NCI-H446 (cell line): Measurements from ENCODE around the gene TUNAR.
"Not testable (repeated sequence)": the region's sequence is repeated elsewhere in the genome, so short reads cannot be mapped to it uniquely, and the experiment has no call there.

ENCODE experiments used
- DNase-seq, 2 experiments: peaks; one replicate each; lab custom pipeline; 2025; lab: John Stamatoyannopoulos, UW

Gene TUNAR

DNA sequence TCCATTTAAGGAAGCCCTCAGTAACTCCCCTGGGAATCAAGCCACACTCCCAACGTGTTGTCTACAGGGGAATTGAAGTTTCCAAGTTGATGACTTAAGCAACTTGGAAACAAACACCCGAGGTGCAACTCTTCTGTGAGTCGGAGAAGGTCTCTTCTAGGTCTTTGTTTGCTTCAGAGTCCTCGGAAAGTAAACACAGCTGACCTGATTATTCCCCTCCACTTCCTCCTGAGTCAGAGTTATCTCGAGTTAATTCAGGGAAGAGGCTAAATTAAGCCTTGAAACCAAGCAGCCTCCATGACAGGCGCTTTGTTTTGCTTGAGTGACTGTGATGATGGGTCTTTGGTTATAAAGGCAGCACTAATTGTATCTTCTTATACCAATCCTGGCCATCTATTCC, 41.8 kb downstream of the TUNAR start:
- no peak for DNase-seq

DNA sequence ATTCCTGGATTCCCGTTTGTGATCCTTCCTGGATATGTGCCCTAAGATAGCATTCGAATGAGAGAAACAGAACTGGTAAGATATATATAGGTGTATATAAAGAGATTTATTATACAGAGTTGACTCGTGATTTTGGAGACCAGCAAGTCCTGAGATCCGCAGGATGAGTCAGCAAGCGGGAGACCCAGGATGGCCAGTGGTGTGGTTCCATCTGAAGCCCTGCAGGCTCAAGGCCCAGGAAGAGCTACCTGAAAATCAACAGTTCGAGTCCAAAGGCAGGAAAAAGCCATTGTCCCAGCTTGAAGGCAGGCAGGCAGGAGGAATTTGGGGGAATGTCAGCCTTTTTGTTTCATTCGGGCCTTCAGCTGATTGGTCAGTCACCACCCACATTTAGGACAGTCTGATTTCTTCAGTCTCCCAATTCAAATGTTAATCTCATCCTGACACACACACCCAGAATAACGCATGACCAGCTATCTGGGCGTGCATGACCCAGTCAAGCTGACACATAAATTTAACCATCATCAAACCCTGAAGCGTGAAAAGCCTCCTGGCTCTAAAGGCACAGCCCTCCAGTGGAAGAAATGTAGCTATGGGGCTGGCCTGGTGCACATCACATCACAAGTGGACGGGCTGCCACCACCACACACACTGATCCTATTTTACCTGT, 44.3 kb downstream of the TUNAR start:
- DNase-seq, result no peak

GRCh38 chr14:95922080-95922479, 45.4 kb downstream of the TUNAR start:
- no peak for DNase-seq

GRCh38 chr14:95928751-95929150, 52.1 kb downstream of the TUNAR start:
- DNase-seq, result no peak

- DNase-seq, result no peak
Measured at GRCh38 chr14:95931384-95931783, 54.8 kb downstream of the TUNAR start.

DNA sequence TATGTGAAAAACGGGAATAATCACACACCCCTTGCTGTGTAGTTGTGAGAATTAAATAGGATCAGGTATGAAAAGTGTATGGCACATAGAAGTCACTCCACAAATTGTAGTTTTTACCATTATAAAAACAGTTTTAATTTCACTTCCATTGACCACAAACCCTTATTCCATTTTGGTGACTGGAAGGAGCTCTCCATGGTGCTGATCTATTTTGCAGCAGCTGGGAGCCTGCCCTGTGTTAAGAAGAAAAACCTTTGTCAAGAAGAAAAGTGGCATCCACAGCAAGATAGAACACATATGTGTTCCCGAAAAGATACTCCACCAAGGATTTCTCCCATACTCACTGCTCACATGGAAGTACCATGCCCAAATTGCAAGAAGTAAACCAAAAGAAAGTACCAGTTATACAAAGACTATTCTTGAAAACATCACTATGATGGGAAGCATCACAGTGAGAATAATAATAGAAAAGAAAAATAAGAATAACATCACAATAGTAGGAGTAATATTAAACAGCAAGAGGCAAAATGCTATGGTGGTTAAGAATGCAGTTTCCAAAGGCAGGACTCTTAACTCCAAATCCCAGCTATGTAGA, 58.7 kb downstream of the TUNAR start:
- no peak for DNase-seq

DNA sequence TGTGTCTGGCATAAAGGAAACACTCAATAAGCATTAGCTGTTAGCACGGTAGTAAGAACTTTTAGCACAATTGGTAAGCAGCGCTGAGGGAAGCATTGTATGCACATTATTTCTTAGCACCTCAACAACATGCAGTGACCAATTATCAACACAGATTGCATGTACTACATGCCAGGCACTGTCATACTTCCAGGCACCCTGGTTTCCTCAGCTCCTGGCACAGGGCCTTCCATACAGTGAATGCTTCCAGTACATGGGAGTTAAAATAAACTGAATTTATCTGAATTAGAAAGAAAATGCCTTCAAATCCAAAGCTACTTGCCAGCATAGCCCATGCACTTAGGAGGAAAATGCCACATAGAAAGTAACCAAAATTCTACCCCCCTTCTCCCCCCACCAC, 59.4 kb downstream of the TUNAR start:
- DNase-seq, result no peak

DNA sequence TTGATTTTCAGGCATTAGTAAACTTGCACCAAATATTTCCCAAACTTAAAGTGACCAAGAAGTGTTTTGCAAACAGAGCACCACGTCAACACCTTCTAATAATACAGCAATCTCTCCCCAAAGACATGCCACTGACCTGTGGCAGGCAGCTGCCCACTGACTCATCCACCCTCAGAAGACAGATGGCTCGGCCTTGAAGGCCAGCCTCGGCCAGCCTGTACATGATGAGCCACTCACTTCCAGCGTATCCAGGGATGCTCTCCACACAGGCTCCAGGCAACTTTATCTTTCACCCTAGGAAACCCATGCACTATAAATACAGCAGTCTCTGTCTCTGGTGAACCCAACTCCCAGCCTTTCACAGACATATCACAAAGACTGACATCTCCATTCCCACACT, 62.7 kb downstream of the TUNAR start:
- no peak for DNase-seq

DNA sequence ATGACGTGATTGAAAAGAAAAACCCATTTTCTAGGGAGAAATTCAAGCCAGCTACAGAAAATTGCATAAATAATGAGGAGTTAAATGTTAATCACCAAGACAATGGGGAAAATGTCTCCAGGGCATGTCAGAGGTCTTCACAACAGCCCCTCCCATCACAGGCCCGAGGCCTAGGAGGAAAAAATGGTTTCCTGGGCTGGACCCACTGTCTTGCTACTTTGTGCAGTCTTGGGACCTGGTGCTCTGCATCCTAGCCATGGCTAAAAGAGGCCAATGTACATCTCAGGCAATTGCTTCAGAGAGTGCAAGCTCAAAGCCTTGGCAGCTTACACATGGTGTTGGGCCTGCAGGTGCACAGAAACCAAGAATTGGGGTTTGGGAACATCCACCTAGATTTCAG, 65.3 kb downstream of the TUNAR start:
- no peak for DNase-seq

DNA sequence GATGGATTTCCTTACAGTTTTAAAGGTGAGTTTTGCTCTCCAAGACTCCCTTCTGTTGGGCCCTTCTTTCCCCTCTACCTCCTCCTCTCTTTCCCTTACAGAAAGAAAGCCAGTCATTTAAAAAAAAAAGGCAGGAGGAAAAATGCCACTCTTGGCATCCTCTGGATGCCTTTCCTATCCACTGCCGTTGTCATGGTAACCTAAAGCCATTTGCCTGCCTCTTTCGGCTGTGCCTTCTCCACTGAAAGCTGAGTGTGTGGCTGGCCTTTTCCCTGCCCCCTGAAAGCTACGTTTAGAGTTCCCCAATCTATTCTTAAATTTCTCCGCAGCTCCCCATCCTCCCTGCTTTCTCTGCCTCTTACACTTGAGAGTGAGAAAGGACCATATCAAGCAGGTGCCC, 67.1 kb downstream of the TUNAR start:
- peak in 1 of 2 experiments; percentile 6 for DNase-seq

DNA sequence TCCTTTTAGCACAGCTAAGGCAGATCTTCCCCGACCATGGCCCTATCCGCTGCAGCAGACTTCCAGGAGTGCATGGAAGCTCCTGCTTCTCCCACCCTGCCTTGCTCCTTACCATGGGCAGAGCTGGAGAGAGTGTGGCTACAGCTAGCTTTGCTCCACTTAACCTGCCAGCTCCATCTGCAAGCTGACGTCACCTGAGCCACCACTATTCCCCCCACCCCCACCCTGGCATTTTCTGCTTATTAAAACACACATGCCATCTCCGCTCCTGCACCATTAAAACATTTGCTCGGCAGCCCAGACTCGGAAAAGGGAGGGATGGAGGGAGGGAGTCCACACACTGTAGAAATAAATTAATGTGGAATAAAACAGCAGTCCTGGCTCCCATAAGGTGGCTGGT, 67.8 kb downstream of the TUNAR start:
- no peak for DNase-seq

GRCh38 chr14:95946867-95947266, 70.2 kb downstream of the TUNAR start:
- DNase-seq, result no peak

GRCh38 chr14:95948558-95948981, 71.9 kb downstream of the TUNAR start:
- DNase-seq, result no peak

GRCh38 chr14:95951359-95951758, 74.7 kb downstream of the TUNAR start:
- DNase-seq, result no peak

- DNase-seq, result no peak
Measured at GRCh38 chr14:95953111-95953724, 76.6 kb downstream of the TUNAR start.

DNA sequence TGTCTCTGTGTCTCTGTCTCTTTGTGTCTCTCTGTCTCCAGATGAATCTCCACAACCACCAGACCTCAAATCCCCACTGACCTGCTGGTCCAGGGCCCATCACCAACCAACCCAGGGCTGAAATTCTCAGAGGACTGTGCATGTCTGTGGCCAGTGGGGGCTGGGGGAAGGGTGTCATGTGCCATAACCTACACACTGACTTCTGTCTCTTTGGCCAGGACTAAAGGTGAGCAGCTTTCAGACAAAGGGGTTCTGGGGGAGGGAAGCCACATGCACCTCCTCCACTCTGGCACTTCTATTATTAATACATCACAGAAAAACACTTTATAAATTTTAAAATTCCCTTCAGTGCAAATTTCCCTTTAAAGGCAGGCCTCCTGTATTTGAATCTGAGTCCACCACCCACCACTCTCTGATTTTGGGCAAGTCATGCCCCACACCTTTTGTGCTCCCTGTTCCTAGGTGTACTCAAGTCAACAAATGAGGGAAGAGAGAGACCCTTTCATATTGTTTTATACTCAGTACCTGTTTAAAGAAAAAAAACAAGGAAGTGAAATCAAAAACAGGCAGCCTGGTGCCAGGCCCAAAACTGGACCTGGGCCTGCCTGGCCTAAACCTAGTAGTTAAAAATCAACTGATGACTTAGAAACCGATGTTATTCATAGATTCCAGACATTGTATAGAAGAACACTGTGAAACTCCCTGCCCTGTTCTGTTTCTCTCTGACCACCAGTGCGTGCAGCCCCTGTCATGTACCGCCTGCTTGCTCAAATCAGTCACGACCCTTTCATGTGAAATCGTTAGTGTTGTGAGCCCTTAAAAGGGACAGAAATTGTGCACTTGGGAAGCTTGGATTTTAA, 80.2 kb downstream of the TUNAR start:
- DNase-seq, result no peak

- no peak for DNase-seq
Measured at GRCh38 chr14:95958105-95958504, 81.5 kb downstream of the TUNAR start.

DNA sequence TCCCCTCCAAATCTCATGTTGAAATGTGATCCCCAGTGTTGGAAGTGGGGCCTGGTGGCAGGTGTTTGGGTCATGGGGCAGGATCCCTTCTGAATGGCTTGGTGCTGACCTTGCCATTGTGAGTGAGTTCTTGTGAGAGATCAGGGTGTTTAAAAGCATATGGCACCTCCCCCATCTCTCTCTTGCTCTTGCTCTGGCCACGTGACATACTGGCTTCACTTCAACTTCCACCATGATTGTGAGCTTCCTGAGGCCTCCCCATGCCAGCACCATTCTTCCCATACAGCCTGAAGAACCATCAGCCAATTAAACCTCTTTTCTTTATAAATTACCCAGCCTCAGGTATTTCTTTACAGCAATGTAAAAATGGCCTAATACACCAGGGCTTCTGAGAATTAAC, 82.7 kb downstream of the TUNAR start:
- no peak for DNase-seq

DNA sequence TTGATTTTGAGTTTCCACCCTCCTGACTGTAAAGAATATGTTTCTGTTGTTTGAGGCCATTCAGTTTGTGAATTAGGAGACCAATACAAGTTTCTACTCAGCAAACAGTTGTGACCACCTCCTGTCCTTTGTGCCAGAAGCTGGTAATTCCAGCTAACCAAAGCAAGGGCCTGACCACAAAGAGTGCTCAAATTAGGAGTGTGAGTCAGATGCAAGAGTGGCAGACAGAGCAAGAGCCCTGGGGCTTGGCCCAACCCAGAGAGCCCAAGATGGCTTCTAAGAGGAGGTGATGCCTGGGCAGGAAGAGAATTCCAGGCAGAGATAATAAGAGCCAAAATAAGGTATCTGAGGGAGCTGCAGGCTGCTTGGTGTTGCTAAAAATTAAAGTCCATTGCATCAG, 84.8 kb downstream of the TUNAR start:
- no peak for DNase-seq

DNA sequence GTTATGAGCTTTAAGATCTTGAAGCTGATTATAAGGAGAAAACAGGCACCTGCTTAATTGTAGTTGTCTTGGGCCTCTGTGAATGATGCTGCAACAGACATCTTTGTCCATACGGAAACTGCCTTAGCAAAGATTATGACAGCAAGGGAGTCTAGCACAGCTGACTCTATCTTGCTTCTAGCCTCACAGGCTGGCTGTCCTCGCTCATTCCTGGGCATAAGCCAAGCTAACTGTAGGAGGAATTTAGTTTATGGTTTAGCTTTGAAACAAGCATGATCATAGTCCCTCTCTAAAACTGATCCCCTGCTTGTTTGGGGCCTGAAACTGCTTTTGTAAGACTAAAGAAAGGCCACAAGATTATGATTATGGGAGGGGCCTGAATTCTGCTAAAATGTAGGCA, 88.3 kb downstream of the TUNAR start:
- DNase-seq, result no peak

DNA sequence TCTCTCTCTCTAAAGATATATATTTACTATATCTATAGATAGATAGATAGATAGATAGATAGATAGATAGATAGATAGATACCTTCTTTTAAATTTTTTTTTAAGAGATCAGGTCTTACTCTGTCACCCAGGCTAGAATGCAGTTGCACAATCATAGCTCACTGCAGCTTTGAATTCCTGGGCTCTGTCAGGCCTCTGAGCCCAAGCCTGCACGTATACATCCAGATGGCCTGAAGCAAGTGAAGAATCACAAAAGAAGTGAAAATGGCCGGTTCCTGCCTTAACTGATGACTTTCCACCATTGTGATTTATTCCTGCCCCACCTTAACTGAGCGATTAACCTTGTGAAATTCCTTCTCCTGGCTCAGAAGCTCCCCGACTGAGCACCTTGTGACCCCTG, 91.4 kb downstream of the TUNAR start:
- DNase-seq, result not testable (repeated sequence)
